CD14-positive monocyte (primary cell): ENCODE results near the gene PDZD7. TPM values are rescaled to one million over a fixed set of nuclear protein-coding genes. Genes with fewer than 3 reads are reported as not detected.

ENCODE experiments used
- DNase-seq, 3 donors: peaks; one replicate each; pipeline ENCODE4 v3.0.0-alpha.2; 2011 to 2022
- H2AFZ ChIP-seq: 2 replicates; pipeline ENCODE4 v1.6.0; 2012; ENCODE audit warnings: mild to moderate bottlenecking, low read depth, low read length, inconsistent platforms; ENCODE audit not compliant: insufficient read depth, poor library complexity, severe bottlenecking
- H3K27ac ChIP-seq, 2 donors: 1 replicate in 1 of 2; 2 replicates in 1 of 2; pipeline ENCODE4 v1.5.1; 2012 to 2013; ENCODE audit warnings: low read length in 2 of 2, control low read depth in 1 of 2, inconsistent platforms in 1 of 2, low read depth in 1 of 2, mild to moderate bottlenecking in 1 of 2
- H3K27me3 ChIP-seq, 2 donors: one replicate each; pipeline versions ENCODE4 v1.6.0 to v1.6.1; 2011 to 2013; ENCODE audit warnings: low read length in 2 of 2; ENCODE audit not compliant: control insufficient read depth in 2 of 2, insufficient read depth in 2 of 2
- H3K36me3 ChIP-seq, 2 donors: replicated peaks in 1 of 2; 1 replicate in 1 of 2; 2 replicates in 1 of 2; pipeline versions ENCODE4 v1.5.1 to v1.6.1; 2012 to 2013; ENCODE audit warnings: low read length in 2 of 2, control low read depth in 1 of 2, inconsistent platforms in 1 of 2, mild to moderate bottlenecking in 1 of 2; ENCODE audit not compliant: insufficient read depth in 2 of 2, control insufficient read depth in 1 of 2
- H3K4me1 ChIP-seq, 2 donors: 1 replicate in 1 of 2; 2 replicates in 1 of 2; pipeline versions ENCODE4 v1.5.1 to v1.6.1; 2012 to 2013; ENCODE audit warnings: low read length in 2 of 2, control low read depth in 1 of 2, inconsistent platforms in 1 of 2, mild to moderate bottlenecking in 1 of 2, moderate library complexity in 1 of 2; ENCODE audit not compliant: insufficient read depth in 2 of 2, control insufficient read depth in 1 of 2
- H3K4me2 ChIP-seq: replicated peaks from 2 replicates; pipeline ENCODE3; 2012; ENCODE audit warnings: low read length, moderate library complexity, mild to moderate bottlenecking; ENCODE audit not compliant: poor library complexity, severe bottlenecking; ENCODE audit errors: extremely low read depth
- H3K4me3 ChIP-seq, 3 experiments: fragments of 200-600 bp in 1 of 3; sonication (generic) in 1 of 3; replicated peaks in 1 of 3; 1 replicate in 2 of 3; 2 replicates in 1 of 3; pipeline ENCODE4 v1.5.1; 2011 to 2013; ENCODE audit warnings: low read length in 3 of 3, mild to moderate bottlenecking in 3 of 3, control low read depth in 2 of 3, low read depth in 2 of 3, inconsistent platforms in 1 of 3, moderate library complexity in 1 of 3
- H3K79me2 ChIP-seq: 2 replicates; pipeline ENCODE4 v1.6.0; 2012; ENCODE audit warnings: mild to moderate bottlenecking, control low read depth, inconsistent platforms, low read length, moderate library complexity; ENCODE audit not compliant: insufficient read depth
- H3K9ac ChIP-seq: 2 replicates; pipeline ENCODE4 v1.6.0; 2017; ENCODE audit warnings: low read length, mild to moderate bottlenecking; ENCODE audit not compliant: insufficient read depth, poor library complexity, severe bottlenecking
- H3K9me3 ChIP-seq, 2 donors: replicated peaks in 1 of 2; 1 replicate in 1 of 2; 2 replicates in 1 of 2; pipeline versions ENCODE4 v1.5.1 to v1.6.1; 2012 to 2013; ENCODE audit warnings: low read length in 2 of 2, control low read depth in 1 of 2; ENCODE audit not compliant: control insufficient read depth in 1 of 2, insufficient read depth in 1 of 2
- H4K20me1 ChIP-seq: 2 replicates; pipeline ENCODE4 v1.6.0; 2012; ENCODE audit warnings: mild to moderate bottlenecking, low read length, control low read depth, moderate library complexity; ENCODE audit not compliant: insufficient read depth
- H3K27ac Mint-ChIP-seq, 7 donors: one replicate each; pipeline ENCODE4 v1.8.0; 2020; ENCODE audit warnings: mild to moderate bottlenecking in 7 of 7, mixed read lengths in 7 of 7, moderate library complexity in 6 of 7, inconsistent platforms in 2 of 7
- H3K27me3 Mint-ChIP-seq, 3 donors: one replicate each; pipeline ENCODE4 v1.8.0; 2021 to 2022; ENCODE audit warnings: low read depth in 3 of 3, mild to moderate bottlenecking in 3 of 3, mixed read lengths in 3 of 3, moderate library complexity in 3 of 3, inconsistent platforms in 1 of 3
- H3K36me3 Mint-ChIP-seq, 2 donors: one replicate each; pipeline ENCODE4 v1.8.0; 2020; ENCODE audit warnings: mixed read lengths in 2 of 2, inconsistent platforms in 1 of 2, mild to moderate bottlenecking in 1 of 2
- H3K4me1 Mint-ChIP-seq: one replicate; pipeline ENCODE4 v1.8.0; 2020; ENCODE audit warnings: mild to moderate bottlenecking, mixed read lengths
- H3K4me3 Mint-ChIP-seq, 2 donors: one replicate each; pipeline ENCODE4 v1.8.0; 2020; ENCODE audit warnings: mild to moderate bottlenecking in 2 of 2, mixed read lengths in 2 of 2, moderate library complexity in 1 of 2
- H3K9me3 Mint-ChIP-seq, 7 donors: one replicate each; pipeline ENCODE4 v1.8.0; 2020 to 2022; ENCODE audit warnings: mixed read lengths in 7 of 7, mild to moderate bottlenecking in 6 of 7, moderate library complexity in 6 of 7, inconsistent platforms in 2 of 7
- CTCF ChIP-seq: fragments of 200-600 bp; IDR thresholded peaks from one replicate; pipeline ENCODE4 v1.8.0; 2022; ENCODE audit warnings: antibody characterized with exemption, mild to moderate bottlenecking
- WGBS: methylation state at CpG from one replicate; pipeline ENCODE4 v1.1.5; 2013; ENCODE audit warnings: missing lambda C conversion rate; ENCODE audit not compliant: insufficient coverage; 5-methylcytosine and 5-hydroxymethylcytosine counted together
- intact Hi-C, 2 donors: fragments of 100-400 bp; cut with micrococcal nuclease; formaldehyde crosslinking; loops; one replicate each; pipeline versions ENCODE4 v1.15.0 to v1.15.1; 2023
- polyA plus RNA-seq, 3 donors: library from polyadenylated mRNA; depleted of rRNA in 1 of 3; unstranded in 2 of 3; stranded (reverse) in 1 of 3; fragments of 300-500 nt in 2 of 3; fragments of >200 nt in 1 of 3; fragmentation: Illumina TruSeq in 2 of 3; gene quantifications; 1 replicate in 2 of 3; 2 replicates in 1 of 3; pipeline ENCODE4 v1.2.3, GENCODE V29; 2012 to 2021

The PDZD7 gene
- polyA plus RNA-seq, 3 donors: 0.73 TPM; not detected in 2

- no peak overlapping the region for H3K4me2 ChIP-seq
Measured at GRCh38 chr10:101013365-101013825, 17.5 kb downstream of the PDZD7 start.

More at GRCh38 chr10:101013365-101013825, 17.5 kb downstream of the PDZD7 start:
- intact Hi-C loops: loop anchor here in 1 of 2 donors (5.0 kb wide), 1 partner anchor 46 kb away; the partner anchor contains the start of gene SEMA4G
- H3K4me1 ChIP-seq: peaks cover 12 to 15% of the 10 kb centered on the region in 2 donors
- no peak overlapping the region for H3K9ac ChIP-seq
- H3K4me3 ChIP-seq: no peak overlapping the region
- no peaks in the 10 kb centered on the region for H3K36me3 ChIP-seq
- no peaks in the 10 kb centered on the region for H3K79me2 ChIP-seq
- WGBS: 50% methylated on average over 5 of the region's 9 CpGs
- H3K4me1 Mint-ChIP-seq: peaks cover 25% of the 10 kb centered on the region
- H3K27me3 Mint-ChIP-seq: peaks cover 17 to 33% (median 25%) of the 10 kb centered on the region in 3 donors
- no peaks in the 10 kb centered on the region for H4K20me1 ChIP-seq
- peak overlapping the region in 1 of 2 donors; percentile 24 for H3K4me3 Mint-ChIP-seq
- H3K9me3 ChIP-seq: no peaks in the 10 kb centered on the region
- H3K27ac Mint-ChIP-seq: peak overlapping the region in 6 of 7 donors; percentile 1 to 80 (median 30)
- peaks cover 0 to 5% of the 10 kb centered on the region in 2 donors for H3K27me3 ChIP-seq
- peaks cover 0 to 3% (median 1%) of the 10 kb centered on the region in 7 donors for H3K9me3 Mint-ChIP-seq
- H2AFZ ChIP-seq: no peak overlapping the region
- no peak for DNase-seq
- TF ChIP-seq CTCF: no peak
- no peak overlapping the region for H3K27ac ChIP-seq
- H3K36me3 Mint-ChIP-seq: no peaks in the 10 kb centered on the region
